Measurements from ENCODE around the gene NANOS2. TPM values are rescaled to one million over a fixed set of nuclear protein-coding genes. Genes with fewer than 3 reads are reported as not detected.
A peak's percentile ranks its signal among the peaks of the same experiment; 100 is the strongest.
"Not testable (repeated sequence)": the region's sequence is repeated elsewhere in the genome, so short reads cannot be mapped to it uniquely, and the experiment has no call there.

NANOS2 gene
- polyA plus RNA-seq, 6 donors from 2014 or later, result not detected

DNA sequence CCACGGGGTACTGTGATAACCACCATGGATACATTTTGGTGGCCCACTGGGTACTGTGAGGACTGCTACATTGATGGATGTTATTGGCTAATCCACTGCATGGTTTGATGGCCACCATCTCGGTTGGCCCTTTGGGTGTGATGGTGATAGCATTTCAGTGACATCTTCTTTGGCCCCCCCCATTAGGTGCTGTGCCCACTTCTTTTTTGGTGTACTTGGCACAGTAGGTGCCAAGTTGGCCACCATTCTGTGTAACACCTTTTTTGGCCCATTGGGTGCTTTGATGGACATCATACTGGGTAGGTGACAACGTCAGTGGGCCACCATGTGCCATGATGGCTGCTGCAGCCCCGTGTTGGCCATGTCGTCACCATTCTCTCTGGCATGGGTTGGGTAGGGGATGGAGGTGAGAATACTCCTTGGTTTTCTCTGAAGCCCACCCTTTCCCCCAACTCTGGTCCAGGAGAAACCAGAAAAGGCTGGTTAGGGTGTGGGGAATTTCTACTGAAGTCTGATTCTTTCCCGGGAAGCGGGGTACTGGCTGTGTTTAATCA, 41.3 kb downstream of the NANOS2 start:
- Mint-ChIP-seq H3K27me3 (peaks cover 27 to 54% (median 53%) of the 10 kb centered on the region in 3 donors), H3K4me3 (no peak overlapping the region)

DNA sequence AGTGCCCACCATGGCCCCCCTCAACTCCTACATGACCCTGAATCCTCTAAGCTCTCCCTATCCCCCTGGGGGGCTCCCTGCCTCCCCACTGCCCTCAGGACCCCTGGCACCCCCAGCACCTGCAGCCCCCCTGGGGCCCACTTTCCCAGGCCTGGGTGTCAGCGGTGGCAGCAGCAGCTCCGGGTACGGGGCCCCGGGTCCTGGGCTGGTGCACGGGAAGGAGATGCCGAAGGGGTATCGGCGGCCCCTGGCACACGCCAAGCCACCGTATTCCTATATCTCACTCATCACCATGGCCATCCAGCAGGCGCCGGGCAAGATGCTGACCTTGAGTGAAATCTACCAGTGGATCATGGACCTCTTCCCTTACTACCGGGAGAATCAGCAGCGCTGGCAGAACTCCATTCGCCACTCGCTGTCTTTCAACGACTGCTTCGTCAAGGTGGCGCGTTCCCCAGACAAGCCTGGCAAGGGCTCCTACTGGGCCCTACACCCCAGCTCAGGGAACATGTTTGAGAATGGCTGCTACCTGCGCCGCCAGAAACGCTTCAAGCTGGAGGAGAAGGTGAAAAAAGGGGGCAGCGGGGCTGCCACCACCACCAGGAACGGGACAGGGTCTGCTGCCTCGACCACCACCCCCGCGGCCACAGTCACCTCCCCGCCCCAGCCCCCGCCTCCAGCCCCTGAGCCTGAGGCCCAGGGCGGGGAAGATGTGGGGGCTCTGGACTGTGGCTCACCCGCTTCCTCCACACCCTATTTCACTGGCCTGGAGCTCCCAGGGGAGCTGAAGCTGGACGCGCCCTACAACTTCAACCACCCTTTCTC, 42.3 kb downstream of the NANOS2 start:
- Mint-ChIP-seq H3K27me3 (peaks cover 21 to 44% (median 43%) of the 10 kb centered on the region in 3 donors), H3K4me1 (peaks cover 6 to 8% (median 7%) of the 10 kb centered on the region in 3 donors), H3K4me3 (no peak overlapping the region), H3K27ac (no peak overlapping the region), H3K36me3 (no peaks in the 10 kb centered on the region), H3K9me3 (no peaks in the 10 kb centered on the region)
- no peak for DNase-seq
- ATAC-seq (ENCODE audit: low read depth in 2 of 2), result no peak

More for the DNA sequence above, 41.3 kb downstream of the NANOS2 start:
- H3K27ac Mint-ChIP-seq, result no peak overlapping the region
- no peaks in the 10 kb centered on the region for H3K9me3 Mint-ChIP-seq
- H3K4me1 Mint-ChIP-seq, result peaks cover 8 to 13% (median 9%) of the 10 kb centered on the region in 3 donors
- DNase-seq, result no peak
- no peak for ATAC-seq (ENCODE audit: low read depth in 2 of 2)
- no peaks in the 10 kb centered on the region for H3K36me3 Mint-ChIP-seq

GRCh38 chr19:45870798-45871197, 43.8 kb downstream of the NANOS2 start:
- H3K4me3 Mint-ChIP-seq, result no peak overlapping the region
- H3K27ac Mint-ChIP-seq, result no peak overlapping the region
- H3K27me3 Mint-ChIP-seq, result peaks cover 14 to 34% (median 30%) of the 10 kb centered on the region in 3 donors
- ATAC-seq (ENCODE audit: low read depth in 2 of 2) (no peak), DNase-seq (no peak)
- H3K36me3 Mint-ChIP-seq, result no peaks in the 10 kb centered on the region
- H3K4me1 Mint-ChIP-seq, result no peaks in the 10 kb centered on the region
- no peaks in the 10 kb centered on the region for H3K9me3 Mint-ChIP-seq

DNA sequence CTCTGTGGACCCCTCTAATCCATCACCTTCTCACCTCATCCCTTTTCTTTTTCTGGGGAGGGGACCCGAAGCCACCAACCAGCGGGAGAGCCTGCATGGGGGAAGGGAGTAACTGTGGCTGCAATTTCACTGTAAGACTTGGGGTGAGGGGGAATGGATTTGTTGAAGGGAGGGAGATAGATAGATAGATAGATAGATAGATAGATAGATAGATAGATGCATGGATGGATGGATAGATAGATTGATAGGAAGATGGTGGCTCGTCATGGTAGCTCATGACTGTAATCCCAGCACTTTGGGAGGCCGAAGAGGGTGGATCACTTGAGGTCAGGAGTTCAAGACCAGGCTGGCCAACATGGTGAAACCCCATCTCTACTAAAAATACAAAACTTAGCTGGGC, 47.3 kb downstream of the NANOS2 start:
- H3K9me3 Mint-ChIP-seq; H3K27ac Mint-ChIP-seq; ATAC-seq (ENCODE audit: low read depth in 2 of 2); H3K4me3 Mint-ChIP-seq; H3K36me3 Mint-ChIP-seq; DNase-seq: not testable (repeated sequence)
- Mint-ChIP-seq H3K27me3 (peaks cover 3 to 34% (median 30%) of the 10 kb centered on the region in 3 donors), H3K4me1 (peaks cover 21 to 22% (median 21%) of the 10 kb centered on the region in 3 donors)

- Mint-ChIP-seq H3K36me3 (no peaks in the 10 kb centered on the region), H3K27ac (no peak overlapping the region), H3K27me3 (peaks cover 3 to 29% (median 26%) of the 10 kb centered on the region in 3 donors), H3K4me3 (no peak overlapping the region), H3K9me3 (no peaks in the 10 kb centered on the region), H3K4me1 (peaks cover 27% of the 10 kb centered on the region in 3 donors)
- DNase-seq (no peak), ATAC-seq (ENCODE audit: low read depth in 2 of 2) (no peak)
Observed at GRCh38 chr19:45866400-45867176, 48.0 kb downstream of the NANOS2 start.

- ATAC-seq (ENCODE audit: low read depth in 2 of 2) (no peak), DNase-seq (no peak)
- Mint-ChIP-seq H3K4me1 (peaks cover 32 to 35% (median 33%) of the 10 kb centered on the region in 3 donors), H3K27ac (no peak overlapping the region), H3K9me3 (no peaks in the 10 kb centered on the region), H3K4me3 (peak overlapping the region in 7 of 8 donors; percentile 14 to 92 (median 56)), H3K36me3 (no peaks in the 10 kb centered on the region), H3K27me3 (peaks cover 3 to 27% (median 24%) of the 10 kb centered on the region in 3 donors)
Observed at GRCh38 chr19:45865269-45865948, 49.2 kb downstream of the NANOS2 start.

- Mint-ChIP-seq H3K36me3 (no peaks in the 10 kb centered on the region), H3K4me1 (peaks cover 33 to 38% (median 36%) of the 10 kb centered on the region in 3 donors), H3K27ac (peak overlapping the region in 3 of 6 donors; percentile 16 to 57 (median 44)), H3K27me3 (peaks cover 3 to 27% (median 24%) of the 10 kb centered on the region in 3 donors), H3K9me3 (no peaks in the 10 kb centered on the region), H3K4me3 (peak overlapping the region in 7 of 8 donors; percentile 47 to 92 (median 75))
- ATAC-seq (ENCODE audit: low read depth in 2 of 2) (no peak), DNase-seq (no peak)
Observed at GRCh38 chr19:45864629-45865082, 49.9 kb downstream of the NANOS2 start.

DNA sequence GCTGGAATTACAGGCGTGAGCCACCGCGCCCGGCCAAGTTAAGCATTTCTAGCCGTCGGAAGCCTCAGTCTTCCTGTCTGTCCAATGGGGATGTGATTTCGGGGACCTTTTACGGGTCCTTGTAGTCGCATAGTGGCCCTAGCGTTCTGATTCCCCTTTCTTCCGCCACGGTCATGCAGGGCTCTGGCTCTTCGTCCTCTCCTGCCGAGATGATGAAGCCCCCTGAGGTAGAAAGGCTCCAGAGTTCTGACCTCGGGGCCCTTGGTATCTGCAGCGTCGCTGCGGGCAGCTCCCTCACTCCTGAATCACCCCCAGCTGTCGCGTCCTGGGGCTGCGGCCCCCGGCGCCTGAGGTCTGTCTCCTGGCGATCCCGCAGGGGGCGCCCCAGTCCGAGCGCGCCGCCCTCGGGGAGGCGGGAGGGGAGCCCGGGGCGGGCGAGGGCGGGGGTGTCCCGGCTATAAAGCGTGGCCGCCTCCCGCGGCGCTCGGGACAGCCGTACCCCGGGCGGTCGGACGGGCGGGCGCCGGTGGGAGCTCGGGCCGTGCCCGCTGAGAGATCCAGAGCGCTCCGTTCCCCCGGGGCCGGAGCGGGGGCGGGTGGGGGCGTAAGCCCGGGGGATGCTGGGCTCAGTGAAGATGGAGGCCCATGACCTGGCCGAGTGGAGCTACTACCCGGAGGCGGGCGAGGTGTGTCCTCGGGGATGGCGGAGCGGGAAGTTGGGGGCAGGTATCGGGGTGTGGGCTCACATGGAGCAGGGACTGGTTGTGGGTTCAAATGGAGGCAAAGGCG, 50.5 kb downstream of the NANOS2 start, which contains the start of gene FOXA3:
TSS of gene FOXA3 (plus strand) at position 487 of the 789 bp plus-strand sequence. CDS start at position 618, 131 bp downstream.
- Mint-ChIP-seq H3K36me3 (no peaks in the 10 kb centered on the region), H3K27ac (peak within 1 kb of the TSS; percentile 28 to 99 (median 96)), H3K27me3 (peaks cover 3 to 27% (median 24%) of the 10 kb centered on the region in 3 donors), H3K4me1 (peaks cover 33 to 39% (median 38%) of the 10 kb centered on the region in 3 donors), H3K9me3 (no peaks in the 10 kb centered on the region), H3K4me3 (peak within 1 kb of the TSS; percentile 86 to 99 (median 92))
- DNase-seq, result peak; percentile 57
- peak in 1 of 2 donors; percentile 8 for ATAC-seq (ENCODE audit: low read depth in 2 of 2)

DNA sequence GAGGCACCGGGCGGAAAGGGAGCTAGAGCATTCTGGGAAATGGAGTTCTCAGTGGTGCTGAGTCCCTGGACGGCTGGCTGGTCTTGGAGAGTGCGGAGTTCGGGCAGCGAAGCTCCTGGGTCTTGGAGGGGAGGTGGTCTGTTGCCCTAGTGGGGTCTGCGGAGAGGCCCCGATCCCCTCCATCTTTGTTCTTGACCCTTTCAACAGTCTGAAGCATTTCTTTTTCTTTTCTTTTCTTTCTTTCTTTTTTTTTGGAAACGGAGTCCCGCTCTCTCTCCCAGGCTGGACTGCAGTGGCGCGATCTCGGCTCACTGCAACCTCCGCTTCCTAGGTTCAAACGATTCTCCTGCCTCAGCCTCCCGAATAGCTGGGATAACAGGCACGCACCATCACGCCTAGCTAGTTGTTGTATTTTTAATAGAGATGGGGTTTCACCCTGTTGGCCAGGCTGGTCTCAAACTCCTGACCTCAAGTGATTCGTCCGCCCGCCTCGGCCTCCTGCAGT, 51.2 kb downstream of the NANOS2 start:
- peaks cover 3 to 27% (median 24%) of the 10 kb centered on the region in 3 donors for H3K27me3 Mint-ChIP-seq
- peak overlapping the region; percentile 28 to 99 (median 96) for H3K27ac Mint-ChIP-seq
- ATAC-seq (ENCODE audit: low read depth in 2 of 2) (no peak), DNase-seq (no peak)
- peaks cover 0 to 3% of the 10 kb centered on the region in 2 donors for H3K36me3 Mint-ChIP-seq
- H3K9me3 Mint-ChIP-seq, result no peaks in the 10 kb centered on the region
- peak overlapping the region; percentile 86 to 99 (median 92) for H3K4me3 Mint-ChIP-seq
- H3K4me1 Mint-ChIP-seq, result peaks cover 35 to 40% (median 38%) of the 10 kb centered on the region in 3 donors

All from naive B cell (primary cell).